Fibroblast of skin of right biceps (primary cell): ENCODE measurements around the gene RNF25.
A peak's percentile ranks its signal among the peaks of the same experiment; 100 is the strongest.

ENCODE experiments used
- DNase-seq: peaks from one replicate; pipeline ENCODE4 v3.0.0-alpha.2; 2013

Gene RNF25, protein sequence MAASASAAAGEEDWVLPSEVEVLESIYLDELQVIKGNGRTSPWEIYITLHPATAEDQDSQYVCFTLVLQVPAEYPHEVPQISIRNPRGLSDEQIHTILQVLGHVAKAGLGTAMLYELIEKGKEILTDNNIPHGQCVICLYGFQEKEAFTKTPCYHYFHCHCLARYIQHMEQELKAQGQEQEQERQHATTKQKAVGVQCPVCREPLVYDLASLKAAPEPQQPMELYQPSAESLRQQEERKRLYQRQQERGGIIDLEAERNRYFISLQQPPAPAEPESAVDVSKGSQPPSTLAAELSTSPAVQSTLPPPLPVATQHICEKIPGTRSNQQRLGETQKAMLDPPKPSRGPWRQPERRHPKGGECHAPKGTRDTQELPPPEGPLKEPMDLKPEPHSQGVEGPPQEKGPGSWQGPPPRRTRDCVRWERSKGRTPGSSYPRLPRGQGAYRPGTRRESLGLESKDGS

DNA sequence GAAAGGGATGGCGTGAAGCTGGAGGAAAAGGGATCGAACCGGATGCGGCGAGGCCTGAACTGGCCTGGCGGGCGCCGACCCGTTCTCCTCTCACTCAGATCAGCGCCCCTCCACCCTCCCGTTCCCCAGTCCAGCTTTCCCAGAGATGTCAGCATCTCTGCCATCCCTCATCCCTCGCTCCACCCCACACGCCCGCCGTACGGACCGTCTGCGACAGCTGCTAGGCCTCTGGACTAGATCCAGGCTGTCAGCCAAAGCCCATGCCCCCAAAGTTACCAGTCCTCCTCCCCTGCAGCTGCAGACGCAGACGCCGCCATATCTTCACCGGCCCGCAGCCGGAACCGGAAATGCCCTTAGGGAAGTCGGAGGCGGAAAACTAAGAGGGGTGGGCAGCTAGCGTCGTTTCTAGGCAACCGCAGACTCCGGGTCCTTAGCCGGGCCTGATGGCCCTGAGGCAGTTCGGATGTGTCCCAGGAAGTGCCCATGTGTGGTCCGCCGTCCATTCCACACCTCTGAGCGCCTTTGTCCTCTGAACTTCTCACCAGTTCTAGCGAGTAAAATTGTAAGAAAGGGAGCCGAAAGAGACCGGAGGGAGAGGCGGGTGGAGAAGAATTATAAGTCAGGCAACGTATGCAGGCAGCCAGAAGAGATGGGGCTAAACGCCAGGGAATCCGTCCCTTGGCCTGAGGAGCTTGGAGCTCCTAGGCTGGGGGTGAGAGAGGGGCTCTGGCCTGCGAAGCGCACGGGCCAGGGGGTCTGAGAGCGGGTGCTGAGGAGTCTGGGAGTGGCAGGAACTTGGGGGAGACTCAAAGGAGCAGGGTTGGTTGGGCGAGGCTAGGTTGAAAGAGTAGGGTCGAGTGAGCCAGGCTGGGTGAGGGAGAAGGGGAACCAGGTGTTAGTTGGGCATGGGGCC lies at the start of gene RNF25, which contains the start of gene STK36:
Gene RNF25 (minus strand): TSS at position 349 of the 913 bp plus-strand sequence. CDS start 32 bp downstream, at position 317.
Gene STK36 (plus strand): TSS at position 433 of the 913 bp plus-strand sequence. CDS start 744 bp downstream, outside the sequence.
- DNase-seq = peak; percentile 90

DNA sequence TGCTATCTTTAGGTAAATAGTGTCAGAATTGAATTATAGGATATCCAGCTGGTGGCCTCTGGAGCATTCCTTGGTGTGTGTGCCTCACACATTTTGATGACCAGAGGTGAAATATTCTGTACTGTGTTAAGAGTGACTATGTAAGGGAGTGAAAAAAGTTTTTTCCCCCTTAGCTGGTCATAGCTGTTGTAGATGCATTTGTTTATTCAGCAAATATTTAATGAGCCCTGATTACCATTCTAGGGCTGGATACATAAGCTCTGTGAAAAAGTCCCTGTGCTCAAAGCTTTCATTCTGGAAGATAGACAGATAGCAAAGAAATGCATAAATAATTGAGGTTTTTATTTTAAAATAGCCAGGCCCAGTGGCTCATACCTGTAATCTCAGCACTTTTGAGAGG lies 49.7 kb upstream of the RNF25 start:
- no peak for DNase-seq

DNA sequence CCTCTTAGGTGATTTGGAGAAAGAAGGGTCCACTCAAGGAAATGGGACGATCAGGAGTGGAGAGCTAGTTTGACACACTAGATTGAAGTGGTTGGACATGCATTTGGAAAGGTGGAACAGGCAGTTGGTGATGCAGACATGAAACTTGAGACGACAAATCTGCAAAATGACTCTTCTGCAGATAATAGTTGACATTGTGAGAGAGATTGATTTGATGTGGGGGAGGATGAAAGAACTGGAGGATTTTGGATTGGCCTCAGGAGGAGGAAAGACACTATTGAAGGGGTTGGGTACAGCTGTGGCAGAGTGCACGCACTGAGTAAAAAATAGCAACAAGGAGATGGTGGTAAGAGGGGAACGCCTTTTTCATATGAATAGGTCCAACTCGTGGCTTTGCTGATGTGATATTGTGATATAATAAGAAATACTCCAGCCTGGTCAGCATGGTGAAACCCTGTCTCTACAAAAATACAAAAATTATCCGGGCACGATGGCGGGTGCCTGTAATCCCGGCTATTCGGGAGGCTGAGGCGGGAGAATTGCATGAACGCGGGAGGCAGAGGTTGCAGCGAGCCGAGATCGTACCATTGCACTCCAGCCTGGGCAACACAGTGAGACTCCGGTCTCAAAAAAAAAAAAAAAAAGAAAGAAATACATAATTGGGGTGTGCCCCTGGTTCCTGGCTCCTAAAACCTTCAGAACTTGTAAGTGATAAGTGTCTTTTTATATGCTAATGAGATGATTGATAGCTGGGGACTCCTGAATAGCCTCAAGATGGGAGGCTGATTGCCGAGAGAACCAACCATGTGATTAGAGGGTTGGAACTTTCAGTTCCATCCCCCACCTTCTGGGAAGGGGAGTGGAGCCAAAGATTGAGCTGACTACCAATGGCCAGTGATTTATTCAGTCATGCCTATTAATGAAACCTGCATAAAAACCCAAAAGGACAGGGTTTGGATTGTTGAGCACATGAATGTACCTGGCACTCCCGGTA lies 48.5 kb upstream of the RNF25 start:
- no peak for DNase-seq

DNA sequence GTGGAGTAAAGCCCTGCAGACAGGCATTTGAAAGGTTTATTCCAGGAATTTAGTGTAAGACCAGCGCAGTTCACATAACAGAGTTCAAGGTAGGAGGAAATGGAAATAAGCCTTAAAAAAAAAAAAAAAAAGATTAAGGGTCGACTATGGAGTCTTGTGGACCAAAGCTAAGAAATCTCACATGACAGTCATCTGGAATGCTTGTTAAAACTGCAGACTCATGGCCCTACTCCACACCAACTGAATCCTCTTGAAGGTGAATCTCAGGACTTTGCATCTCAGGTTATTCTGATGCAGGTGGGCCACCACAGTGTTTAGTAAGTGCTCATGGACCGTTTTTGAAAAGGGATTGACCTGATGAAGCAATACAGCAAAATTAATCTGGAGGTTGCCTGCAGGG lies 47.7 kb upstream of the RNF25 start:
- DNase-seq = no peak

DNA sequence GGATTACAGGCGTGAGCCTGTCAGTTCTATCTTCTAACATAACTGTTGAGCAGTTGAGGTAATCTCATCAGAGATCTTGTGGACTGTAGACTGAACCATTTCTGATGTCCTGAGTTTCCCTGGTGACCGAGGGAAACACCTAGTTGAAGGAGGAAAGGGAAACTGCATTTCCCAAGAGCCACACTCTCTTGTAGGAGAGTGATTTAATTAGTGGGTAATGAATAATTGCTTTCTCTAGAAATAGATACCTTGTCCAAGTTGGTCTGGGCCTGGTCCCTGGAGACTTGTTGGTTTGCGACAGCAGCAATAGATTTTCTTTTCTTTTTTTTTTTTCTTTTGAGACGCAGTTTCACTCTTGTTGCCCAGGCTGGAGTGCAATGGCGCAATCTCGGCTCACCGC lies 46.3 kb upstream of the RNF25 start:
- no peak for DNase-seq

DNA sequence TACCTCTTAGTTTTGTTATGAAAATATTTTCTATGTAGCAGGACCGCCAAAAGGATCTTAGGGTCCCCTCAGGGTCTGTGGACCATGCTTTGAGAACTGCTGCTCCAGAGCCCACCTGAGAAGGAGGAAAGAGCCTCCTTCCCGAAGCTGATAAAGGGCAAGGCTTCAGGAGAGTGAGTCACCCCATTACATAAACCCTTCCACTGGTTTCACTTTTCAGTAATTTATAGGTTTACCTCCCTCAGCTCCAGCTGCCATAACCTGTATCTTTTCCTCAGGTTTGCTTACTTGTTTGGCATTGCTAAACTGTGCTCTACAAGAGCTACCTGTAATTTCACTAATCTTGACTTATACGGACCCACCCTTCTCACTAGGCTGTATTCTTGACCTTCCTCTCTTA lies 45.5 kb upstream of the RNF25 start:
- no peak for DNase-seq

DNA sequence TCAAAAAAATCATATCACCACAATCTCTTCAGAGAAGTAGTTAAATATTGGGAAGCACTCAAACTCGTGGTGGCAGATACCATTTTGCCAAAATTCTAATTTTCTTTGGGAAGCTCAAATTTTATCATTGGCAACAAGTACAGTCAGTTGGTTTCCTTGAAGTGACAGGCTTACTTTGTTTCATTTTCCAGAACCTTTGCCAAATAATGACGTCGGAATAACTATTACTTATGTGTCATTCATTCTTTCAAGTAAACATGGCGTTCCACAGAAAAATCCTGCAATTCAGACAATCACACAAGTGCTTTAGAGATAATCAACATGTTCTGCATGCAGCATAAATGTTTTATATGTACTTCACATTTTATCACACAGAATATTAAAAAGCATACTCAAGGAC lies 44.3 kb upstream of the RNF25 start:
- DNase-seq = no peak

DNA sequence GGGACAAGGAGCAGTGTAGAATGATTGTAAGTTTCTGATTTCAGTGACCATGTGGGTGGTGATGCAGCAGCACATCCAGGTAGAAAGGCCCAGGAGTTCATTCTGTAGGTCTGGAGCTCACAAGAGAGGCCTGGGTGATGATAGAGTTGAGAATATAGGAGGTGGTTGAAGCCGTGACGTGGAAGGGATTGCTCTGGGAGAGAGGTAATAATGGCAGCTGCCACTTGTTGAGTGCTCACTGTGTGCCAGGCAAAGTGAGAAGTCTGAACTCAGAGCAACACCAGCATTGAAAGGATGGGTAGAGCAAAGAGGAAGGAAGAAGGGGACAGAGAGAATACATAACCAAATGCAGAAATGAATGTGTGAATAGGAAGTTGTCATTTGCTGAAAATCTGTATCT lies 42.1 kb upstream of the RNF25 start:
- DNase-seq = no peak

DNA sequence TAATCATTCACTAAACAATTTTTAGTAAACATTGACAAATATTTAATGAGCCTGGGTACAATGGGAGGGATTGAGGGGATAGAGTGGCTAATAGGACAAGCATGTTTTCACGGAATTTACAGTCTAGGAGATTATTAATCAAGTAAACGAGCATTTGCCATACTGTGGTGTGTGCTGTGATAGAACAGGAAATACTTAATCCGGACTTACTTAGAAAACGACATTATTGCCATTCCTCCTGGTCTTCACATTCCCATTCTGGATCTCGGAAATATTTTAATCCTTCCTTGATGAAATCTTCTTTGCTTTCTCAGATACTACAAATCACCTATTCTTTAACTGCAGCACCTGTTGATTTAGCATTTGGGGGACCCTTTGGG lies 39.7 kb upstream of the RNF25 start:
- DNase-seq = peak; percentile 64

DNA sequence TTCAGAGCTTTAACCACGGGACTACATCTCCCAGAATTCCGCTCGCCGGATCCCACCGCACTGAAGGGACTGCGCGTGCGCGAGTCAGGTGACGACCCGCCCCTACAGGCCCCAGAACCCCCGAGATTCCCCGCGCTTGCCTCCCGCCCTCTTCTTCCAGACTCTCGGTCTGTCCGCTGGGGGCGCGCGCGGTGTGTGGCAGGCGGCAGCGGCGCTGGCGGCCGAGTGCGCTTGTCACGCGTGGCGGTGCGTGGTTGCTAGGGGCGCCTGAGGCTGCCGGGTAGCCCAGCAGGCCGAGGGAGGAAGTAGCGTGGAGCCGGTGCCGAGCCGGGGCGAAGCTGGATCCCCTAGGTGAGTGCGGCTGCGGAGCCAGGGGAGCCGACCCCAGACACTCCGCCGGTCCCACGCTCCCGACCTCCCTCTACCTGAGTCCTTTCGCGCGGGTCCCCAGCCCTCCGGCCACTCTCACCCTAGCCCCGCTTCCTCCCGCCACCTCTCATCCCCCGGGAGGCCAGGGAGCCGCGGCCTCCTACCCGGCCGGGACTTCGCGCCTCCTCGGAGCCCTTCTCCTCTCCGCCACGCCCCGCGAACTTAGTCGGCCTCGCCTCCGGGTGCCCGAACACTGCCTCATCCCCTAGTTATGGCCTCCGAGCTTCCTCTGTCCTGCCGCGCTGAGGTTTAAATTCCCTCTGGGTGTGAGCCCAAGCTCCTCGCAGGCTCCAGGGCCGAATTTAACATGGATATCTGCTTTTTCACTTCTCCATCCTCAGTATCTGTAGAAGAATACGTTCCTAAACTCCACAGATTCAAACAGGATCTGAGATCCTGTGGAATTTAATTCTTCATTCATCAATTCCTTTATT lies 39.1 kb upstream of the RNF25 start, which contains the start of gene TTLL4:
Gene TTLL4 (plus strand): TSS at position 149 of the 863 bp plus-strand sequence. CDS start 26,842 bp downstream, outside the sequence.
- peak; percentile 96 for DNase-seq

DNA sequence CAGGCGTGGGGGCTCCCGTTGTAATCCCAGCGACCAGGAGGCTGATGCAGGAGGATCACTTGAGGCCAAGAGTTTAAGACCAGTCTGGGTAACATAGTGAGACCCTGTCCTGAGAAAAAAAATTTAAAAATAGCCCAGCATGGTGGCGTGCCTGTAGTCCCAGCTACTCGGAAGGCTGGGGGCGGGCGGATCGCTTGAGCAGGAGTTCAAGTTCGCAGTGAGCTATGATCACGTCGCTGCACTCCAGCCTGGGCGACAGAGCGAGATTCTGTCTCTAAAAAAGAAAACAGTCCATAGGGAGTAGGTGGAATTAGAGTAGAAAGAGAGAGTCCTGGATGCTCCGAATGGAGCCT lies 38.5 kb upstream of the RNF25 start:
- no peak for DNase-seq

DNA sequence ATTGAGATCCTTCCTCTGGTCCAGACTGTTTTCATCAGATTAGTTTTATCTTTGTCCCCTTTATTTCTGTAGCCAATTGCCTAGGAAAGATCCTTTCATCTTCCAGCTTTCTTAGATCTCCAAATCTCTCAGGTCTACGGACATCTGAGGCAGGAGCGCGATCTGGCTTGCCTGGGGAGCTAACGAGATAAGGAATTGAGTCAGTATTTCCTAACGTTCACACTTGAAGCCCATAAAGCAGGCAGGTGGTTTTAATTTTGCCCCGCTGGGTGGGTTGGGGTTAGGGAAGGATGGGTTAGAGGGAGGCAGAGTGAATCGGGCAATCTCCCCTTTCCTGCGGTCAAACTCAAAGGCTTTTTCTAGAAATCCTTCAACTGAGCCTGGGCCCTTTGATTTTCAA lies 38.1 kb upstream of the RNF25 start:
- DNase-seq = no peak

DNA sequence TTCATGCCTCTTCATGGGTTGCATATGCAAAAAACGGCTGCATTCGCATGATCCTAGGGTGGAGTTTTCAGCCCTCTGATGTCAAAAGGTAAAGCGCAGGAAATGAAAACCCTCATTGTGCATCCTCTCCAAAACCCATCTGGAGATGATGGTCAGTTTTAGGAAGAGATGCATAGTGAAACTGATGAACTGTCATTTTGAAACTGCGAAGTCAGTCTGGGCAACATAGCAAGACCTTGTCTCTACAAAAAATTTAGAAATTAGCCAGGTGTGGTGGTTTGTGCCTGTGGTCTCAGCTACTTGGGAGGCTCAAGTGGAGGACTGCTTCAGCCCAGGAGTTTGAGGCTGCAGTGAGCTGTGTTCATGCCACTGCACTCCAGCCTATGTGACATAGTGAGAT lies 36.3 kb upstream of the RNF25 start:
- no peak for DNase-seq

DNA sequence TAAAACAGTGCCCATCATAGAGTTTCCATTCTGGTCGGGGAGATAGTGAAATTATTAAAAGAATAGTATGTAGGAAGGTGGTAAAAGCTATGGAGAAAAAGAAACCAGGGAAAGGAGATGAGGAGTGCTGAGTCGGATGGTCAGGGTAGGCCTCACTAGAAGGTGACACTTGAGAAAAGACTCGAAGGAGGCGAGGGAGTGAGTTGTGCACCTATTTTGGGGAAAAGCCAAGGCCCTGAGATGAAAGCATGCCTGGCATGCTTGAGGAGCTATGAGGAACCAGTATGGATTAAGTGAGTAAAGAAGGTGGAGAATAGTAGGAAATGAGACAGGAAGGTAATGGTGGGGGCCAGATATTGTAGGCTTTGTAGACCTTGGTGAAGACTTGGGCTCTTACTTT lies 31.5 kb upstream of the RNF25 start:
- no peak for DNase-seq

DNA sequence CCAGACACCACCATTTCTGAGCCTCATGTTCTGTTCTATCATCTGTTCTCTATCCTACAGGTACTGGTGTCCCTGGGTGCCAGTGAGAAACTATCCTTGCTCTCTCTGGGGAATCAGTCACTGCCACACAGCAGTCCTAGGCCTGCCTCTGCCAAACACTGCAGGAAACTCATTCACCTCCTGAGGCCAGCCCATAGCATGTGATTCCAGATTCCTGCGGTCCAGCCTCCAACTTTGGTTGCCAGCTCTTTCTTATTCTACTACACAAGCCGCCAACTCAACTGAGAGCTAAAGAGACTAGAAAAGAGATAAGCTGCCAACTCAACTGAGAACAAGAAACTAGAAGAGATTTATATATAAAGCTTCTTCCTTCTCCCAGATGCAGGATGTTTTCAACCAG lies 30.0 kb upstream of the RNF25 start:
- DNase-seq = no peak

DNA sequence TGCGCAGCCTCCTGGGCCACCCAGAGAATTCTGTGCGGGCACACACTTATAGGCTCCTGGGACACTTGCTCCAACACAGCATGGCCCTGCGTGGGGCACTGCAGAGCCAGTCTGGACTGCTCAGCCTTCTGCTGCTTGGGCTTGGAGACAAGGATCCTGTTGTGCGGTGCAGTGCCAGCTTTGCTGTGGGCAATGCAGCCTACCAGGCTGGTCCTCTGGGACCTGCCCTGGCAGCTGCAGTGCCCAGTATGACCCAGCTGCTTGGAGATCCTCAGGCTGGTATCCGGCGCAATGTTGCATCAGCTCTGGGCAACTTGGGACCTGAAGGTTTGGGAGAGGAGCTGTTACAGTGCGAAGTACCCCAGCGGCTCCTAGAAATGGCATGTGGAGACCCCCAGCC lies 27.1 kb upstream of the RNF25 start:
- DNase-seq = no peak

DNA sequence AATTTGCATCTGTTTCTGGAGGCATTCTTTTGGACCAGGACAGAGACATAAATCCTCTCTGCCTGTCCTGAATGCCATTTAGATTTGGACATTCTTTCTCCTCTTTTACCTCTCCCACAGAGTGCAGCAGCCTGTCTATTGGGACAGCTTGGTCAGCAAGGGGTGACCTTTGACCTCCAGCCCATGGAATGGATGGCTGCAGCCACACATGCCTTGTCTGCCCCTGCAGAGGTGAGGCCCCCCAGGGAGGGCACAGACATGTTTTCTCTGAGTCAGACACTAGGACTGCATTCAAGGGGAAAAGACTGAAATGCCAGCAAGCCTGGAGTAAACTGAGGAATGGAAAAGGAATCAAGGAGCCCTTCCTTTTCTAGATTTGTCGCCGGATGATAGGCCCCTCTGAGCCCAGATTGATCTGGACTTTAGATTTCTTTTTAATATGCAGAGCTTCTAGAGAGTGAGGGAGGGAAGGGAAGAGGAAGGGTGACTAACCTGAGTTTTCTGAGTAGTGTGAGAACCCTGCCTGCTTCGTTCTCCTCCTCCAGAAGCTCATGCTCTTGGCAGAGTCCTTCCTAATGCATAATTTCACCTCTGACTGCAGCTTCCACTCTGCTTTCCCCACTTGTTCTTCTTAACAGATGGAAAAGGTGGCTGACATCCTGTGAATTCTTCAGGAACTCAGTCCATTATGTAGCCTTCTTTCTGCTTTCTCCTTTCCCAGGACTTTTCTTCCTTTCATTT lies 22.8 kb upstream of the RNF25 start:
- peak; percentile 12 for DNase-seq

DNA sequence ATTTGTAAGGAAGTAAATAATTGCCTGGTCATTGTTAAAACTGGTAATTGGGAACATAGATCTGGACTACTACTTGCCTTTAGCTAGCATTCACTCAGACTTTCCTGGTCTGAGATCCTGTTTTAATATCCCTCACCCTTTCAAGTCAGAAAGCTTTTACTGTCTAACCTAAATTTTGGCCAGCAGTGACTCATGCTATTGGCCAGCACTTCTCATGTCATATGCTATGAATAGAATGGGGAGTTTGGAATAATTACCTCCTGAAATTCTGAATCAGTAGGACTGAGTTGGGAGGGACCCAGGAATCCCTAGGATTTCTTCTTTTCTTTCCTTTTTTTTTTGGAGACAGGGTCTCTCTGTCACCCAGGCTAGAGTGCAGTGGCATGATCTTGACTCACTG lies 19.4 kb upstream of the RNF25 start:
- DNase-seq = peak; percentile 44

DNA sequence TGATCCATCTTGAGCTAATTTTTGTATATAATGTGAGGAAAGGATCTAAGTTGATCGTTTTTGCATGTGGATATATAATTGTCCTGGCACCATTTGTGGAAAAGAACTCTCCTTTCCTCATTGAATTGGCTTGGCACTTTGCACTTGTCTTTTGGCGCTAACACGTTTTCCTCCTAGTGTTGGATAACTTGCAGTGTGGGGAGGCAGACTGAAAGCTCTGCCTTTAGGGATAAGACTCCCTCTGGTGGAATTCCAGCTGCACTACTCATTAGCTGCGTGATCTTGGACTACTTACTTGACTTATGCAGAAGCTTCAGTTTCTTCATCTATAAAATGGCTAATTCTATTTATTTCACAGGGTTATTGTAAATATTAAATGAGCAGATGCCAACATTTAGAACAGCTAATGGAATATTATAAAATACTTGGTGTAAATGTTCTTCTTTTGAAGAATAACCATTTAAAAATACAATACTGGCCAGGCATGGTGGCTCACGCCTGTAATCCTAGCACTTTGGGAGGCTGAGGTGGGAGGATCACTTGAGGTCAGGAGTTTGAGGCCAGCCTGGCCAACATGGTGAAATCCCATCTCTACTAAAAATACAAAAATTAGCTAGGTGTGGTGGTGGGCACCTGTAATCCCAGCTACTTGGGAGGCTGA lies 15.7 kb upstream of the RNF25 start:
- peak; percentile 73 for DNase-seq

DNA sequence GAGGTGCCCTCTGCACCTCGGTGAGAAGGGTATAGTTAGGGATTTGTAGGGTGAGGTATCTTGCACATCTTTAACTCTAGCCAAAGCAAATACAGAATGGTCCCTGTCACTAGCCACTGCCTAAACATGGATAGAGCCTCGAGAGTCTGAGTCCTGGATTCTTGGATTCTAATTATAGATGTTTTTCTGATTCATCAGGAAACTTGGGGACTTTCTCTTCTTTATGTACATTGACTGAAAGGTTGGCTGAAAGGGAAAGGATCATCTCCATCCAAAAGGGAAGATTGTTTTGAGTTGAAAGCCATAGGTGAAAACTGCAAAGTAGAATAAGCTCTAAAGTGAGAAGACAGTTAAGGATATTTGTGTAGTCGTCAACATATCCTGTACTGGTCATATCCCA lies 8.3 kb upstream of the RNF25 start:
- DNase-seq = no peak
